Astrocyte (in vitro differentiated cells and primary cell): Measurements from ENCODE around the gene DOCK1. TPM values are rescaled to one million over a fixed set of nuclear protein-coding genes. Genes with fewer than 3 reads are reported as not detected.

Source experiments
- DNase-seq: peaks from one replicate; pipeline ENCODE4 v3.0.0-alpha.2; 2010; ENCODE audit warnings: low read depth
- FAIRE-seq: peaks from 2 replicates; lab custom pipeline; 2011; peaks lifted over from hg19 to GRCh38; lab: Jason Lieb, UNC
- H2AFZ ChIP-seq: 2 replicates; pipeline ENCODE4 v1.6.0; 2012; ENCODE audit warnings: low read depth, low read length, inconsistent platforms
- H3K27ac ChIP-seq: 2 replicates; pipeline ENCODE4 v1.5.1; 2011; ENCODE audit warnings: low read depth, low read length, inconsistent platforms
- H3K27me3 ChIP-seq: 2 replicates; pipeline ENCODE4 v1.6.0; 2011; ENCODE audit warnings: low read length, inconsistent platforms; ENCODE audit not compliant: insufficient read depth
- H3K36me3 ChIP-seq: 2 replicates; pipeline ENCODE4 v1.5.1; 2011; ENCODE audit warnings: low read length, inconsistent platforms; ENCODE audit not compliant: insufficient read depth
- H3K4me1 ChIP-seq: 2 replicates; pipeline ENCODE4 v1.5.1; 2011; ENCODE audit warnings: low read length, inconsistent platforms; ENCODE audit not compliant: insufficient read depth
- H3K4me2 ChIP-seq: 2 replicates; pipeline ENCODE4 v1.6.0; 2012; ENCODE audit warnings: low read length, inconsistent platforms
- H3K4me3 ChIP-seq: 2 replicates; pipeline ENCODE4 v1.5.1; 2011; ENCODE audit warnings: low read depth, mild to moderate bottlenecking, low read length, inconsistent platforms; ENCODE audit not compliant: insufficient read depth
- H3K79me2 ChIP-seq: 2 replicates; pipeline ENCODE4 v1.6.0; 2012; ENCODE audit warnings: mild to moderate bottlenecking, low read length, inconsistent platforms; ENCODE audit not compliant: insufficient read depth
- H3K9ac ChIP-seq: 2 replicates; pipeline ENCODE4 v1.6.0; 2012; ENCODE audit warnings: mild to moderate bottlenecking, low read length, inconsistent platforms
- H3K9me3 ChIP-seq: 2 replicates; pipeline ENCODE4 v1.5.1; 2012; ENCODE audit warnings: low read depth, mild to moderate bottlenecking, low read length, inconsistent platforms; ENCODE audit not compliant: insufficient read depth
- H4K20me1 ChIP-seq: 2 replicates; pipeline ENCODE4 v1.6.0; 2012; ENCODE audit warnings: low read length, inconsistent platforms; ENCODE audit not compliant: insufficient read depth
- H3K27ac Mint-ChIP-seq: one replicate; pipeline ENCODE4 v1.8.0; 2021; ENCODE audit warnings: mild to moderate bottlenecking, mixed read lengths; ENCODE audit not compliant: unreplicated experiment
- H3K27me3 Mint-ChIP-seq: one replicate; pipeline ENCODE4 v1.8.0; 2021; ENCODE audit warnings: low read depth, mixed read lengths; ENCODE audit not compliant: unreplicated experiment
- H3K36me3 Mint-ChIP-seq: one replicate; pipeline ENCODE4 v1.8.0; 2021; ENCODE audit warnings: low read depth, mixed read lengths; ENCODE audit not compliant: unreplicated experiment
- H3K4me1 Mint-ChIP-seq: one replicate; pipeline ENCODE4 v1.8.0; 2021; ENCODE audit warnings: low read depth, mixed read lengths; ENCODE audit not compliant: unreplicated experiment
- H3K4me3 Mint-ChIP-seq: one replicate; pipeline ENCODE4 v1.8.0; 2021; ENCODE audit warnings: mild to moderate bottlenecking, moderate library complexity, mixed read lengths; ENCODE audit not compliant: unreplicated experiment
- H3K9me3 Mint-ChIP-seq: one replicate; pipeline ENCODE4 v1.8.0; 2021; ENCODE audit warnings: mild to moderate bottlenecking, mixed read lengths; ENCODE audit not compliant: unreplicated experiment
- CTCF ChIP-seq: IDR thresholded peaks from 2 replicates; pipeline ENCODE4 v1.5.1; 2011; ENCODE audit warnings: low read depth, mild to moderate bottlenecking, inconsistent platforms, low read length, moderate library complexity; ENCODE audit not compliant: insufficient read depth
- EZH2 ChIP-seq: IDR thresholded peaks from 2 replicates; pipeline ENCODE4 v1.6.1; 2012; ENCODE audit warnings: mild to moderate bottlenecking, low read length, inconsistent platforms; ENCODE audit not compliant: insufficient read depth
- total RNA-seq: library from RNA; stranded (reverse); gene quantifications from 2 replicates; pipeline ENCODE4 v1.2.1, GENCODE V29; 2021

The DOCK1 gene
- total RNA-seq, 1 donor from 2014 or later, result 42.5 TPM

GRCh38 chr10:127003032-127003685, 97.9 kb downstream of the DOCK1 start:
- no peak for TF ChIP-seq EZH2
- no peak for TF ChIP-seq CTCF
- H2AFZ ChIP-seq, result no peak overlapping the region
- no peak overlapping the region for H3K4me3 Mint-ChIP-seq
- no peaks in the 10 kb centered on the region for H3K4me1 ChIP-seq
- no peaks in the 10 kb centered on the region for H3K4me1 Mint-ChIP-seq
- H3K36me3 ChIP-seq, result peaks cover 20% of the 10 kb centered on the region
- no peaks in the 10 kb centered on the region for H3K27me3 ChIP-seq
- no peak for FAIRE-seq
- H3K36me3 Mint-ChIP-seq, result peaks cover 31% of the 10 kb centered on the region
- DNase-seq, result no peak
- H3K27ac ChIP-seq, result no peak overlapping the region
- peaks cover 37% of the 10 kb centered on the region for H4K20me1 ChIP-seq
- H3K79me2 ChIP-seq, result peaks cover 10% of the 10 kb centered on the region
- H3K27ac Mint-ChIP-seq, result no peak overlapping the region
- no peaks in the 10 kb centered on the region for H3K9me3 ChIP-seq
- no peak overlapping the region for H3K4me3 ChIP-seq
- no peak overlapping the region for H3K9ac ChIP-seq
- H3K27me3 Mint-ChIP-seq, result no peaks in the 10 kb centered on the region
- no peaks in the 10 kb centered on the region for H3K9me3 Mint-ChIP-seq
- no peak overlapping the region for H3K4me2 ChIP-seq

GRCh38 chr10:127006453-127006852, 101.2 kb downstream of the DOCK1 start:
- Histone ChIP-seq H3K79me2 (peaks cover 10% of the 10 kb centered on the region), H3K4me2 (no peak overlapping the region), H3K27me3 (no peaks in the 10 kb centered on the region), H3K36me3 (peaks cover 25% of the 10 kb centered on the region), H2AFZ (no peak overlapping the region), H3K9me3 (no peaks in the 10 kb centered on the region), H3K9ac (no peak overlapping the region), H3K4me3 (no peak overlapping the region), H3K27ac (no peak overlapping the region), H3K4me1 (no peaks in the 10 kb centered on the region), H4K20me1 (peaks cover 40% of the 10 kb centered on the region)
- no peak for FAIRE-seq
- Mint-ChIP-seq H3K4me1 (no peaks in the 10 kb centered on the region), H3K4me3 (no peak overlapping the region), H3K9me3 (no peaks in the 10 kb centered on the region), H3K27ac (no peak overlapping the region), H3K36me3 (peaks cover 25% of the 10 kb centered on the region), H3K27me3 (no peaks in the 10 kb centered on the region)
- DNase-seq, result no peak
- TF ChIP-seq EZH2, result no peak
- TF ChIP-seq CTCF, result no peak

GRCh38 chr10:127009366-127009765, 104.1 kb downstream of the DOCK1 start:
- no peaks in the 10 kb centered on the region for H3K9me3 Mint-ChIP-seq
- no peak for DNase-seq
- no peak overlapping the region for H3K4me3 Mint-ChIP-seq
- TF ChIP-seq CTCF (no peak), EZH2 (no peak)
- H3K27me3 Mint-ChIP-seq, result no peaks in the 10 kb centered on the region
- Histone ChIP-seq H3K4me3 (no peak overlapping the region), H4K20me1 (peaks cover 55% of the 10 kb centered on the region), H3K79me2 (peaks cover 3% of the 10 kb centered on the region), H3K9ac (no peak overlapping the region), H3K4me1 (peaks cover 7% of the 10 kb centered on the region), H3K27ac (no peak overlapping the region), H3K4me2 (no peak overlapping the region), H2AFZ (no peak overlapping the region), H3K9me3 (no peaks in the 10 kb centered on the region), H3K27me3 (no peaks in the 10 kb centered on the region), H3K36me3 (peaks cover 20% of the 10 kb centered on the region)
- FAIRE-seq, result no peak
- no peak overlapping the region for H3K27ac Mint-ChIP-seq
- H3K36me3 Mint-ChIP-seq, result peaks cover 23% of the 10 kb centered on the region
- H3K4me1 Mint-ChIP-seq, result no peaks in the 10 kb centered on the region
